Measurements from ENCODE around the gene DNMT3A.

DNMT3A gene

DNA sequence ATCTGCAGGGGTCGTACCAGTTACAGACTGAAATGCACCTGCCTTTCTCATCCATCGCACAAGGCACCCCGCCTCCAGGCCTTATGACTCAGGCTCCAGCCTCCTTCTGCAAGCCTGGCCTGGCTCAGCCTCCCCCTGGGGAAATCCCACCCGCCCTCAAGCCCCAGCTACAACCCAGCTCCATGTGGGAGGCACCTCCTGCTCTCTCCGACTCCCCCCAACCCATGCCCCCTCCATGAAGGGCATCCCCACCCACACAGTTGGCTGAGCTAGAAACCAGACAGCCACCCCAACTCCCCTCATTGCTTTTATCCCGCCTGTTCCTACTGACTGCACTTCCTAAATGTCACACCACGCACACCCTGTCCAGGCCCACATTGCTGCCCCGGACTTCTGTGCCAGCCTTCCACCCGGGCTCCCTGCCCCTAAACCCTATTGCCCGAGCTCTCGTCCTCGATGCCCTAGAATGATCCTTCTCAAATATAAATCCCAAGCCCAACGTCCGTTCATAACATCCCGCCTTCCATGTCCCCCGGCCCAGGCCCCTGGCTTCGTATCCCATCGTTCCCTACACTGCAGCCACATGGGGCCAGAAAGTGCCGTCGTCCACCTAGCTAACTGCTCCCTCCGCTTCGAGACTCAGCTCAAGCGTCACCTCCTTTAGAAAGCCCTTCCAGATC is 9.9 kb downstream of the DNMT3A start:
- H3K4me1 ChIP-seq (ENCODE audit: insufficient read depth, low read length), result peaks cover 21% of the 10 kb centered on the region
- peaks cover under 1% of the 10 kb centered on the region; the same call in 1 of the 2 replicates for H3K9me3 ChIP-seq (ENCODE audit: insufficient read depth, low read depth, low read length)
- H3K9ac ChIP-seq (ENCODE audit: low read depth, low read length), result no peak overlapping the region
- H3K27ac ChIP-seq (ENCODE audit: low read length), result no peak overlapping the region
- H3K27me3 ChIP-seq (ENCODE audit: insufficient read depth, low read length), result no peaks in the 10 kb centered on the region
- H3K4me3 ChIP-seq (ENCODE audit: low read length), result no peak overlapping the region
- H3K36me3 ChIP-seq (ENCODE audit: insufficient read depth, low read depth, low read length), result no peaks in the 10 kb centered on the region

DNA sequence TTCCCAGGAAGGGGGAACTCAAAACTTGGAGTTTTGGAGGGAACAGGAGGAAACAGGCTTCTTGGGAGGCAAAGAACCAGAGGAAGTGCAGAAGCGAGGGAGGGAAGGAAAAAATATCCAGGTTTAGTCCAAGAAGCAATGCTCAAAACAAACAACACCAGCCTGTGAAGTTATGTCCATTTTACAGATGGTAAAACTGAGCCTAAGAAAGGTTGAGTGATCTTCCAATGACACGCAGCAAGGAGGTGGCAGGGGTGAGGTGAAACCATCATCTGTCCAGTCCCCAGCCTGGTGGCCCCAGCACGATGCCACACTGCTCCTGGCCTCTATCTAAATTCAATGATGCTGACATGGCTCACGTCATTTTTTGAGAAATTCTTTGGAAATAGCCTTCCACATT is 10.8 kb downstream of the DNMT3A start:
- Histone ChIP-seq H3K4me1 (ENCODE audit: insufficient read depth, low read length) (peaks cover 18% of the 10 kb centered on the region), H3K36me3 (ENCODE audit: insufficient read depth, low read depth, low read length) (no peaks in the 10 kb centered on the region), H3K27me3 (ENCODE audit: insufficient read depth, low read length) (no peaks in the 10 kb centered on the region), H3K9ac (ENCODE audit: low read depth, low read length) (no peak overlapping the region), H3K9me3 (ENCODE audit: insufficient read depth, low read depth, low read length) (peaks cover 8% of the 10 kb centered on the region), H3K4me3 (ENCODE audit: low read length) (no peak overlapping the region), H3K27ac (ENCODE audit: low read length) (no peak overlapping the region)

DNA sequence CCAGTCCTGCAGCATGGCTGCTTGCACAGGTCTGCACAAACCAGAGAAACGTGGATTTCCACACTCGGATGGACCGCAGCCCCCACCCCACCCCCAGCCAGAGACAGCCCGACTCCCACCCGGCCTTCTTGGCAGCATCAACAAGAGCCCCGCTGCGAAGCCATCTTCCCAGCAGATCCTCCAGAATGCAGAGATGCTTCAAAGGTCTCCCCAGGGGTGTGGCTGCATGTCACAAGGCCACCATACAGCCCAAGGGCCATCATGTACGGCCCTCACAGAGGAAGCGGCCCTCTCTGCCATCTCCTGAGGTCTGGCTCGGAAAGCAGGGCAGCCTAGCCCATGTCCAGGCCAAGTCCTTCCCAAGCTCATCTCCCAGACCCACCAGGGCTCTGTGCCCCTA is 11.5 kb downstream of the DNMT3A start:
- no peak overlapping the region for H3K4me3 ChIP-seq (ENCODE audit: low read length)

DNA sequence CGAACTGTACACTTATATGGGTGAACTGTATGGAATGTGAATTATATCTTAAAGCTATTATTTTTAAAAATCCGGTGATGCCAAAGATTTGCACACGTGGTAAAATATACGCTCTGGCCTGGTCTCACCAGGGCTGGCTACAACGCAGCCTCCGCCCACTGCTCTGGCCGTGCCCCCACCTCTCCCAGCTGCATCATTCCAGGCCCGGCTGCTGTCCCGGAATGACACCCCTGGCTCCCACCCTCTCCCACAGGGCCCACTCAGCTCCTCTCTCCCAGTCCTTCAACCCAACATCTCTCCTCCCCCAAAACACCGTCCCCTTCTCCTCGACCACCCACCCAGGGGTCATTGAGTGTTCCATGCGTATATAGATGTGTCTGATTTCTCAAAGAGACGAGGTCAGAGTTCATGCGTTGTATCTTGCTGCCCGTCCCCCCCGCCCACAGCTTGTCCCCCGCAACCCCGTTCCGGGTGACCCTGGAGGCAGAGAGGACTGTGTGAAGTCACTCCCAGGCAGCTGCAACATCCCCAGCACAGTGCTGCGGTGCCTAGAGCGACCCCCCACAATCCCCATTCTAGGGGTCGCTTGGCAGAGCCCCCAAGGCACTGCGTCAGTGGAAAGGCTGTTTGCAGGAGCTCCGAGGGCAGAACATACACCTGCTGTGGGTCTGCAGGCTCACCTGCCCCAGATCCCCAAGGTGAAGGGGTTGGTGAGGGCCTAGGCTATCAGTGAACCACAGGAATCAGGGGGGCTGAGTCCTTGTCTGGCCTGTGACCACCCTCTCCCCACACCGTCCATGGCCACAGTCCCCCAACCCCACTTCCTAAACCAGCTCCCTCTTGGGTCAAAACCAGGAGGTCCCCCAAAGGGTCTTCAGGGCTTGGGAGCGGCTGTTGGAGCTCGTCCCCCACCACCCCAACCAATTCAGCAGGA is 13.3 kb downstream of the DNMT3A start:
- Histone ChIP-seq H3K36me3 (ENCODE audit: insufficient read depth, low read depth, low read length) (no peaks in the 10 kb centered on the region), H3K9me3 (ENCODE audit: insufficient read depth, low read depth, low read length) (peaks cover 8% of the 10 kb centered on the region), H3K27ac (ENCODE audit: low read length) (no peak overlapping the region), H3K4me1 (ENCODE audit: insufficient read depth, low read length) (no peaks in the 10 kb centered on the region; the same call in 1 of the 2 replicates), H3K4me3 (ENCODE audit: low read length) (no peak overlapping the region), H3K27me3 (ENCODE audit: insufficient read depth, low read length) (no peaks in the 10 kb centered on the region), H3K9ac (ENCODE audit: low read depth, low read length) (no peak overlapping the region)

More for the DNA sequence above, 11.5 kb downstream of the DNMT3A start:
- Histone ChIP-seq H3K4me1 (ENCODE audit: insufficient read depth, low read length) (peaks cover 15% of the 10 kb centered on the region), H3K27me3 (ENCODE audit: insufficient read depth, low read length) (no peaks in the 10 kb centered on the region), H3K9ac (ENCODE audit: low read depth, low read length) (no peak overlapping the region), H3K36me3 (ENCODE audit: insufficient read depth, low read depth, low read length) (no peaks in the 10 kb centered on the region), H3K9me3 (ENCODE audit: insufficient read depth, low read depth, low read length) (peaks cover 8% of the 10 kb centered on the region), H3K27ac (ENCODE audit: low read length) (no peak overlapping the region)

DNA sequence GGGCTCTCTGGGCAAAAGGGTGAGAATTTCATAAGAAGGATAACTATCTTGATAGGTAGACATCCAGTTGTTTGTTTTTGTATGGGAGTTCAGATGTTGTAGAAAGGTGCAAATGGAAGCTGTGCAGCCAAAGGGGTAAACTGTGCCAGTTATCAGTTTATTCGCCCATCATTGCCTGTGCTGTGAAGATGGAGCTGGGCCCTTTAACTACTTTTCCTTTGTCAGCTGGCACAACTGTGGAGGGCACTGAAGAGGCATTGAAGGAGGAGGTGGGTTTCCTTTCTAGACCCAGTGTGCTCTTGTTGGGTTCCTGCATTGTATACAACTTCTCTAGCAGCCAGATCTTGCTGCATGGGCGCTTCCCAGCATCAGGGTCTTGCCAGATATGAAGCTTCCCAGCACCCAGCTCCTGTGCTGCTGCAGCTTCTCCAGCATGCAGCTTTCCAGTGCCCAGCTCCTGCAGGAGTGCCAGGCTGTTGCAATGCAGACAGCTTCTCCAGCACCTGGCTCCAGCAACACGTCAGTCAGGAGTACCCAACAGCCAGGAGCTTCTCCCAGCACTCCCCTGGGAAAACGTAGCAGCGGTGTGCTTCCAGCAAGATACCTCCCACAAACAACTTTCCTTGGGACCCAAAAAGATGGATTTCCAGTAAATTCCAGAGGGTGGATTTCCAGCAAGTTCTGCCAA is 15.3 kb downstream of the DNMT3A start:
- H3K4me1 ChIP-seq (ENCODE audit: insufficient read depth, low read length), result 0 out of 2 replicates have a peak, but pooled peaks cover 4% of the 10 kb centered on the region
- peaks cover 8% of the 10 kb centered on the region for H3K9me3 ChIP-seq (ENCODE audit: insufficient read depth, low read depth, low read length)
- H3K27ac ChIP-seq (ENCODE audit: low read length), result no peak overlapping the region
- no peaks in the 10 kb centered on the region for H3K27me3 ChIP-seq (ENCODE audit: insufficient read depth, low read length)
- no peak overlapping the region for H3K9ac ChIP-seq (ENCODE audit: low read depth, low read length)
- H3K4me3 ChIP-seq (ENCODE audit: low read length), result no peak overlapping the region
- H3K36me3 ChIP-seq (ENCODE audit: insufficient read depth, low read depth, low read length), result no peaks in the 10 kb centered on the region

DNA sequence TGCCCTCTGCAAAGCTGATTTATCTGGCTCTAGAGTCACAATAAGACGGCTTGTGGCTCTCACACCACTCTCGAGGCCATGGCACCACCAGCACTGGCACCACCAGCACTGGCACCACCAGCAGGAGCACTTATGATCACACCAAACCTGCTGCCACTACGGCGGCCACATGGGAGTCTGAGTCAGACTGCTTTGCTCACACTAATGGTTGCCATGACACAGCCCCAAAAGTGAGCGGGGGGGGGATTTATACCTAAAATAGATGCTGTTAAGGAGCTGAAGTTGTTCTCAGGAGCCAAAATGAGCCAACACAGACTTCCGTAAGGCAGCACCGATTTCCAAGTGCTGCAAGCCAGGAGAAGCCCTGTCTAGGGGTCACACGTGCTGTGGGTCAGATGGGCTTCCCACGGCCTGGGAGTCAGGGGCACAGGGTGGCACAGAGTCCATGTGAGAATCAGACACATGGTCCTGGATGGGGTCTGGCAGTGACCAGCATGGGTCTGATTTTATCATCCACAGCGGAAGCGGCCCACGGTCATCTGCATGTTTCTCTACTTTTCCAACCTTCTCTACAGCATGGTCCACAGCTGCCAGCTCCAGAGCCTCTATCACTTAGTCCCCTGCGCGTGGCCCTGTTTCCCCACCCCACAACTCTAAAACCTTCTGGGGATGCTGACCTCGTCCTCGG is 16.7 kb downstream of the DNMT3A start:
- Histone ChIP-seq H3K4me3 (ENCODE audit: low read length) (no peak overlapping the region), H3K9me3 (ENCODE audit: insufficient read depth, low read depth, low read length) (peaks cover 8% of the 10 kb centered on the region), H3K27me3 (ENCODE audit: insufficient read depth, low read length) (no peaks in the 10 kb centered on the region), H3K27ac (ENCODE audit: low read length) (no peak overlapping the region), H3K4me1 (ENCODE audit: insufficient read depth, low read length) (0 out of 2 replicates have a peak, but pooled peaks cover 4% of the 10 kb centered on the region), H3K9ac (ENCODE audit: low read depth, low read length) (no peak overlapping the region), H3K36me3 (ENCODE audit: insufficient read depth, low read depth, low read length) (no peaks in the 10 kb centered on the region)

DNA sequence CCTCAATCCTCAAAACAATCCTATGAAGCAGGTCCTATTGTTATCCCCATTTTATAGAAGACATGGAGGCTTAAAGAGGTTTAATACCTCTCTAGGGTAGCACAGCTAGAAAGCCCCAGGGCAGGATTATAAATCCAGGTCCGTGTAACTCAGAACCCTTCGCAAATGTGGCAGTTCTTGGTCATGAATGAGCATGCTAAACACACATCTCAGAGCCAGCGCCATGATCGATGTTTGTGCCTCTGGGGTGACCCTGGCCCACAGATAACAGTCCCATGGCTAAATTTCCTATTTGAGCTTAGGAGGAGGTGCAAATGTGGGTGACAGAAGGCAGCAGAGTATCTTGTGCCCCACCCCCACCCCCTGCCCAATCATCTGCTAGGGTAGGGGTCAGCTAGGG is 17.5 kb downstream of the DNMT3A start:
- Histone ChIP-seq H3K4me1 (ENCODE audit: insufficient read depth, low read length) (0 out of 2 replicates have a peak, but pooled peaks cover 4% of the 10 kb centered on the region), H3K36me3 (ENCODE audit: insufficient read depth, low read depth, low read length) (no peaks in the 10 kb centered on the region), H3K27me3 (ENCODE audit: insufficient read depth, low read length) (no peaks in the 10 kb centered on the region), H3K9me3 (ENCODE audit: insufficient read depth, low read depth, low read length) (peaks cover 8% of the 10 kb centered on the region), H3K9ac (ENCODE audit: low read depth, low read length) (no peak overlapping the region), H3K27ac (ENCODE audit: low read length) (no peak overlapping the region), H3K4me3 (ENCODE audit: low read length) (no peak overlapping the region)

DNA sequence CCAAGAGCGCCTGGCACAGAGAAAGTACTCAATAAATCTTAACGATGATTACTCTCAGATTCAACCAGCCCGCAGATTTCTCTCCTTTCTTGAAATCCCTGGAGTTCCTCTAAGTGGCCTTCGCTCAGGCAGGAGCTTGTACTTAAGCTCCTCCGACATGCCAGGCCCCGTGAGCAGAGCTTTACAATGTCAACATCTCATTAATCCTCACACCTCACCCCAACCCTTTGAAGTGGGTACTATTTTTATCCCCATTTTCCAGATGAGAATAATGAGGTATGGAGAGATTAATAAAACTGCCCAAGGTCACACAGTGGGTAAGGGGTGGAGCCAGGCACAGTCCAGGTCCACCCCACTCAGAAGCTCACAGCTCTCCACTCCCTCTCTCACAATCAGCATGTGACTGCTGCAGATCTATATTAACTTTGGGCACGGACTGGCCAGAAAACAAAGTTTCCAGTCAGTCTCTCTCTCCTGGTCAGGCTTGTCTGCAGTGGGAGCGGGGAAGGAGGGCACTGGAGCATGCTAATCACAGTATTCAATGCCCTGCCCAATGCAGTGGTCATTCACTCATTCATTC is 18.0 kb downstream of the DNMT3A start:
- no peaks in the 10 kb centered on the region for H3K27me3 ChIP-seq (ENCODE audit: insufficient read depth, low read length)
- peaks cover 8% of the 10 kb centered on the region for H3K9me3 ChIP-seq (ENCODE audit: insufficient read depth, low read depth, low read length)
- no peak overlapping the region for H3K27ac ChIP-seq (ENCODE audit: low read length)
- H3K4me3 ChIP-seq (ENCODE audit: low read length), result no peak overlapping the region
- H3K36me3 ChIP-seq (ENCODE audit: insufficient read depth, low read depth, low read length), result no peaks in the 10 kb centered on the region
- H3K9ac ChIP-seq (ENCODE audit: low read depth, low read length), result no peak overlapping the region
- H3K4me1 ChIP-seq (ENCODE audit: insufficient read depth, low read length), result 0 out of 2 replicates have a peak, but pooled peaks cover 4% of the 10 kb centered on the region

DNA sequence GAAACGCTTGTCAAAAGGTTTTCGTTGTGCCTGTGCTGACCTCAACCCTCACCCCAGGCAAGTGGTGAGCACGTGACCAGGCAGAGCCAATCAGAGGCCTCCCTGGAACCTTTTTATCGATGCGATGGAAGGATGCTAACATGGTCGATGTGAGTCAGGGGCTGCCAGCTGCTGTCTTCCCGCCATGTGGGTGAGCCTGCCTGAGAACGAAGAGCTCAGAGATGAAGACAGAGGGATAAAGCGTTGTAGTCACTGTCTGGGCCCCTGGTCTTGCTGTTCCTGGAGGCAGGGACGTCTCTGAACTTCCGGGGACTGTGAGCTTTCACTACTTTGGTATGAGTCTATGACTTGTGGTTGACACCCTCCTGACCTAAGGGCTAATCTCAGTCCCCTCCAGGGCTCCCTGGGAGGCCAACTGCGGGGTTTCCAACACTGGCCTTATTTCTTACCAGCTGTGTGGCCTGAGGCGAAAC is 18.6 kb downstream of the DNMT3A start:
- no peaks in the 10 kb centered on the region for H3K27me3 ChIP-seq (ENCODE audit: insufficient read depth, low read length)
- H3K4me1 ChIP-seq (ENCODE audit: insufficient read depth, low read length), result 0 out of 2 replicates have a peak, but pooled peaks cover 4% of the 10 kb centered on the region
- no peak overlapping the region for H3K27ac ChIP-seq (ENCODE audit: low read length)
- peaks cover 8% of the 10 kb centered on the region for H3K9me3 ChIP-seq (ENCODE audit: insufficient read depth, low read depth, low read length)
- no peaks in the 10 kb centered on the region for H3K36me3 ChIP-seq (ENCODE audit: insufficient read depth, low read depth, low read length)
- no peak overlapping the region for H3K4me3 ChIP-seq (ENCODE audit: low read length)
- H3K9ac ChIP-seq (ENCODE audit: low read depth, low read length), result no peak overlapping the region

DNA sequence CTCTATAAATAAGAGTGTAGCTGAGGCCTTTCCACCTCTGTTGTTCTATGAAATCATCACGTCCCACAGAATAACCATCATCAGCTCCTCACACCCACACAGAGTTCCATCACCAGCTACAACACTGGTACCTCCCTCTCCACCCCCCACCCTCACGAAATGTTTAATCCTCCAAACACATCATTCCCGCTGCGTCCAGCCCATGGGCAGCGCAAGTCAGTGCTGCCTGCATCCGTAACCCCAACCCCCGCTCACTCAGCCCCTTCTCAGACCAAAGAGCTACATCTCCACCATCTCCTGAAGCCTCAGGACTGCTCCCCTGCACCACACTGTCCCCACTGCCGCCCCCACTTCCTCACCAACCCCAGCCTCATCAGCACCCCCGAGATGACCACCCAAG is 19.4 kb downstream of the DNMT3A start:
- no peaks in the 10 kb centered on the region for H3K36me3 ChIP-seq (ENCODE audit: insufficient read depth, low read depth, low read length)
- peaks cover 8% of the 10 kb centered on the region for H3K9me3 ChIP-seq (ENCODE audit: insufficient read depth, low read depth, low read length)
- no peak overlapping the region for H3K4me3 ChIP-seq (ENCODE audit: low read length)
- H3K27ac ChIP-seq (ENCODE audit: low read length), result no peak overlapping the region
- 0 out of 2 replicates have a peak, but pooled peaks cover 4% of the 10 kb centered on the region for H3K4me1 ChIP-seq (ENCODE audit: insufficient read depth, low read length)
- no peaks in the 10 kb centered on the region for H3K27me3 ChIP-seq (ENCODE audit: insufficient read depth, low read length)
- no peak overlapping the region for H3K9ac ChIP-seq (ENCODE audit: low read depth, low read length)

DNA sequence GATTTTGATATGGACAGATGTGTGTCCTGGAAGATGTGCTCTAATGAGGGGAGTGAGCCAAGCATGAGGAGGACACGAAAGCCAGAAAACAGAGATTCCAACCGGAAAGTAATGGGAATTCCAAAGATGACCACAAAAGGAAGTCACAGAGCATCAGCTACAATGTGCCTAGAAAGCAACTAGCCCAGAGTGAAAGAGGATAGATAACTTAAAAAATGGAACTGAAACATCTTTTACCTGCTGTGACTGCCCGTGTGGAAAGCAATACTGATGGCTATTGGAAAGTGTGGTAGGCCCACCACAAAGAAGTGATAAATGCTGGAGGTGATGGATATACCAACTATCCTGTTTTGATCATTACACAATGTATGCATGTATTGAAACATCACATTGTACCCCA is 21.6 kb downstream of the DNMT3A start:
- no peak overlapping the region for H3K27ac ChIP-seq (ENCODE audit: low read length)
- H3K9ac ChIP-seq (ENCODE audit: low read depth, low read length), result no peak overlapping the region
- H3K4me3 ChIP-seq (ENCODE audit: low read length), result no peak overlapping the region
- H3K36me3 ChIP-seq (ENCODE audit: insufficient read depth, low read depth, low read length), result no peaks in the 10 kb centered on the region
- no peaks in the 10 kb centered on the region for H3K9me3 ChIP-seq (ENCODE audit: insufficient read depth, low read depth, low read length)
- 0 out of 2 replicates have a peak, but pooled peaks cover 4% of the 10 kb centered on the region for H3K4me1 ChIP-seq (ENCODE audit: insufficient read depth, low read length)
- no peaks in the 10 kb centered on the region for H3K27me3 ChIP-seq (ENCODE audit: insufficient read depth, low read length)

Measured in iPS-20b (cell line).